Measurements from ENCODE around the gene R3HCC1L.
A peak's percentile ranks its signal among the peaks of the same experiment; 100 is the strongest.
"Not testable (repeated sequence)": the region's sequence is repeated elsewhere in the genome, so short reads cannot be mapped to it uniquely, and the experiment has no call there.

The R3HCC1L gene

GRCh38 chr10:98133075-98133752, 1.2 kb upstream of the R3HCC1L start:
- FAIRE-seq, result not testable (repeated sequence)

- FAIRE-seq, result no peak
Measured at GRCh38 chr10:98134117-98134430, 383 bp upstream of the R3HCC1L start.

DNA sequence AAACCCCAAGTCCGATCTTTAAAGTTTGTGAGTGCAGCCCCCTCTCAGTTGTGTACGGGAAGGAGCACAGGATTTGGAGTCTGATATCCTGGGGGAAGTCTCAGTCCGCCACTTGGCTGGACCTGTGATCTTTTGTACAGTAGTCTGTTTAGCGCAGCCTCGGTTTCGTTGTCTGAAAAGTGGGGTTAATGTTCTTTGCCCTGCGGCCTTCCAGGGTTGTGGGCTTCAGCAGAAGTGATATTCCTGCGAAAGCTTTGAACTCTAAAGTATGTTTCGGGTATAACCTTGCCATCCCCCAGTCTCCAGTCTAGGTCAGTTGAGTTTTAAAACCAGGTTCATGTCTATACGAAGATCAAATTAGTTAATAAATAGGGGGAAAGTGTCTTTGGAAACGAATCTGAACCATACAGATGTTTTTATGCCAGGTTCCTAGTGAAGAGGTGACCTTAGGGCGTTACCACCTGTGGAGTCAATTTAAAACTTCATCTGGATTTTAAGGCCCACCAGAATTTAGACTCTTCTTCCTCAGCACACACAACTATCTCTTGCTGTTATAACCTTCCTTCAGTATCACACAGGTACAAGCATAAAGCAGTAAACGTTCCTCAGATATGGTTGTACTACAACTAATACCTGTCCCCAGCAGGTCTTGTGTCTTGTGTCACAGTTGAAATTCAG, 904 bp downstream of the R3HCC1L start:
- FAIRE-seq, result no peak

DNA sequence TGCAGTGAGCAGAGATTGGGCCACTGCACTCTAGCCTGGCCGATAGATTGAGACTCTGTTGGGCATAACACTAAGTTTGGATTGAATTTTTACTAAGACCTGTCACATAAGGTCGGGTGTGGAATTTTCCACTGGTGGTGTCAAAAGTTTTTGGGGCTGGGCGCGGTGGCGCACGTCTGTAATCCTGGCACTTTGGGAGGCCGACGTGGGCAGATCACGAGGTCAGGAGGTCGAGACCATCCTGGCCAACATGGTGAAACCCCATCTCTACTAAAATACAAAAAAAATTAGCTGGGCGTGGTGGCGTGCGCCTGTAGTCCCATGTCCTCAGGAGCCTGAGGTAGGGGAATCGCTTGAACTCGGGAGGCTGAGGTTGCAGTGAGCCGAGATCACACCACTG, 2.3 kb downstream of the R3HCC1L start:
- FAIRE-seq, result not testable (repeated sequence)

- no peak for FAIRE-seq
Measured at GRCh38 chr10:98138031-98138430, 3.6 kb downstream of the R3HCC1L start.

- FAIRE-seq, result no peak
Measured at GRCh38 chr10:98139431-98139830, 5.0 kb downstream of the R3HCC1L start.

GRCh38 chr10:98141484-98142073, 7.1 kb downstream of the R3HCC1L start:
- FAIRE-seq, result no peak

GRCh38 chr10:98144985-98145384, 10.5 kb downstream of the R3HCC1L start:
- no peak for FAIRE-seq

GRCh38 chr10:98149858-98150257, 15.4 kb downstream of the R3HCC1L start:
- FAIRE-seq, result no peak

- no peak for FAIRE-seq
Measured at GRCh38 chr10:98150544-98150943, 16.1 kb downstream of the R3HCC1L start.

GRCh38 chr10:98152778-98153177, 18.3 kb downstream of the R3HCC1L start:
- not testable (repeated sequence) for FAIRE-seq

GRCh38 chr10:98153213-98153958, 18.9 kb downstream of the R3HCC1L start:
- FAIRE-seq, result not testable (repeated sequence)

GRCh38 chr10:98154076-98154475, 19.6 kb downstream of the R3HCC1L start:
- no peak for FAIRE-seq

DNA sequence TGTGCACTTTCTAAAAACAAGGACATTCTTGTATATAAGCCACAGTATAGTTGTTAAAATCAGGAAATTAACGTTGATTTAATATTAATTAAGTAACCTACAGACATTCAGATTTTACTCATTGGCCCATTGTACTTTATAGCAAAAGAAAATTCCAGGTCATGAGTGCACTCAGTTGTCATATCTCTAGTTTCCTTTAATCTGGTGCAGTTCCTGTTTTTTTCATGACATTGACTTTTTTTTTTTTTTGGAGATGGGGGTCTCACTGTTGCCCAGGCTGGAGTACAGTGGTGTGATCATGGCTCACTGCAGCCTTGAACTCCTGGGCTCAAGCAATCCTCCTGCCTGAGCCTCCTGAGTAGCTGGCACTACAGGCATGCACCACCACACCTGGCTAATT, 24.1 kb downstream of the R3HCC1L start:
- FAIRE-seq, result no peak

GRCh38 chr10:98163941-98164340, 29.5 kb downstream of the R3HCC1L start:
- FAIRE-seq, result no peak

DNA sequence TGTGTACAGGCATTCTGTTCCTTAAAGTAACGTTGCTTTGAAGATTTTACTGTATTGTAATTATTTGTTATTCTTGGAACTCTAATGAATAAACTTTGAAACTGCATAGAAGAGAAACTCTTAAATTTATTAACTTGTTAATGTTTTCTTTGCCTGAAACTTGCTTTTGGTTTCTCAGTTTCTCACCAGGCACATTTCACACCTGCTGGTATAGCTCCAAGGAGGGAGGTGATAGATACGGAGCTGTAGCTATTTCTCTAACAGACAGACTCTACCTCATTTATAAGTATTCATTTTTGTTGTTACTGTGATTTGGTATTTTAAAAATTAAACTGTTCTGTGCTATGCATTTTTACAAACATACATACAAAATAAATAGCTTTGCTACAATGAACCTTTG, 32.7 kb downstream of the R3HCC1L start:
- FAIRE-seq, result no peak

DNA sequence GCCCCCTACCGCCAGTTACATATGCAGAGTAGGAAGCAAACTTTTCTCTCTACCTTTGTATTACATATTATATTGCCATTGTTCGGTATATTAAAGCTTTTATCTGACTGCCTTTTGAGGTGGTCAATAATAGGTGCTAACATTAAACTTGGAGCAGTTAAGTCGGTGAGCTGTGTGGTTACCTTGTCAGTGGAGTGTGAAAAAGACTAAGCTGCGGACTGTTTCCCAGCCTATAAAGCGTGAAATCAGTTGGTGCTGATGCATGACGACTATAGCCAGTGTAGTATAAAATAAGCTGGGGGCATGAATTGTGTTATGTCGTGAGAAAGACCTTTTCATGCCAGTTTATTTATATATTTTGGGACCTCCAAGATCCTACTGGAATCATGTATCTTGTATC, 33.7 kb downstream of the R3HCC1L start:
- no peak for FAIRE-seq

GRCh38 chr10:98168766-98169165, 34.3 kb downstream of the R3HCC1L start:
- no peak for FAIRE-seq

GRCh38 chr10:98169379-98169778, 34.9 kb downstream of the R3HCC1L start:
- FAIRE-seq, result no peak

GRCh38 chr10:98170249-98171117, 36.0 kb downstream of the R3HCC1L start:
- peak; percentile 74 for FAIRE-seq

DNA sequence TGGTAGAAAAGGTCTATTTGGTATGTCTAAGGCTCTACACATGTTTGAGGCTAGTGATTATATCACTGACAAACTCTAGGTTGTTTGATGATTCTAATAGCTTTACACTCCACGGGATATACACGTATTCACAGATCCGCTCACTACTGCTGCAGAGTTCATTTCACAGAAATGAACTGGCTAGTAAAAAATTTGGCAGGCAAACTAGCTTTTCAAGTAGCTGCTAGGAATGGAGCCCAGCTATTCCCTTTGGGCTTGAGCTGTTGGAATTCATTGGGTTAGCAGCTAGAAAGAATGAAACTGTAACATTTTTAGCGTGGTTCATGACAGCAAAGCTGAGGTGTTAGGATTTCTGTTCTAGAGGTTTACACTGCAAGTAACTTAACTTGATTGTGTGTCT, 37.6 kb downstream of the R3HCC1L start:
- no peak for FAIRE-seq

DNA sequence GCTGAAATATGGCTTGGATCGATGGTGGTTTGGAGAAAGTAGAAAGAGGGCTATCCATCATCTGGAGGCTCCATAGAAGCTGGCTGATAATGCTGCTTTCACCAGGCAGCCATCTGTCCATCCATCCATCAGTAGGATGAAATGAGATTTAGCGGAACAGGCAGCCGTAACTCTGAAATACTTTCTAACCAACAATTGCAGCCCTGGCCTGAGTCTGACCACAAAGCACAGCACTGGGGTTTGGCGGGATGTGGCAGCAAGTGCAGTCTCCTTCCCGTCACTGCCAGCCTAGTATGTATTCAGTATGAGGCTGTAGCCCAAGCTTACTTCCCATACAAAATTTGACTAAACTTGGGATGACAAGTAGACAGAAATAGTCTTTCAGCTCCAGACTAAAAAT, 38.0 kb downstream of the R3HCC1L start:
- no peak for FAIRE-seq

DNA sequence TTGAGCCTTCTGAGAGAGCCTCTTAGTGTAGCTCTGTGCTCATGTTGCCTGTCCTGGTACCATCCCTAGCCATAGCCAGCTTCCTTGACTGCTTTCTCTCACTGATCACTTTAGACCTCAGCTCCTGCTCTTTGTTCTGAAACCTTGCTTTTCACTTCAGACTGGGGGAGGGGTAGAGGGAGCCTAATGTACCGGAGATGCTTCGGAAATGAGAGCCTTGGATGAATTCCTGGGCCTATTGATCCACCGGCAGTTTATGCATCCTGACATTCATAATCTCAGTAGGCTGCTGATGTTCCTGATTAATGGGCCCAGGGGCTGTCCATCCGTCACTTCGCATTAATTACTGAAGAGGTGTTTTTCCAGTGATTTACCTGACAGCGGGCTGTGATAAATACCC, 38.8 kb downstream of the R3HCC1L start:
- FAIRE-seq, result no peak

All from A204.1 (cell line).